ENCODE data around the gene DNAH14.
"Not testable (repeated sequence)": the region's sequence is repeated elsewhere in the genome, so short reads cannot be mapped to it uniquely, and the experiment has no call there.

The DNAH14 gene

DNA sequence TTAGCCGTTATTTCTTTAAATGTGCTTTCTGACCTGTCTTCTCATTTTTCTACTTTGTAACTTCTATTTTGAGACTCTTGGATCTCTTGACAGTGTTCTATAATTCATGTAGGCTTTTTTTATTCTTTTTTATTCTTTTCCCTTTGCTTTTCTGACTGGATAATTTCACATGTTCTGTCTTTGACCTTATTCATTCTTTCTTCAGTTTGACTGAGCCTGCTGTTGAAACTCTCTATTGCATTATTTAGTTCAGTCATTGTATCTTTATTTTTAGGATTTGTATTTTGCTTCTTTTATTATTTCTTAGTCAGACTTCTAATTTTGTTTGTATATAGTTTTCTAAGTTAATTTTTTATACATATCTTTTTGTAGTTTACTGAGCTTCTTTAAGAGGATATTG lies 66.1 kb downstream of the DNAH14 start:
- no peak for DNase-seq (ENCODE audit: low read depth, low spot score)

DNA sequence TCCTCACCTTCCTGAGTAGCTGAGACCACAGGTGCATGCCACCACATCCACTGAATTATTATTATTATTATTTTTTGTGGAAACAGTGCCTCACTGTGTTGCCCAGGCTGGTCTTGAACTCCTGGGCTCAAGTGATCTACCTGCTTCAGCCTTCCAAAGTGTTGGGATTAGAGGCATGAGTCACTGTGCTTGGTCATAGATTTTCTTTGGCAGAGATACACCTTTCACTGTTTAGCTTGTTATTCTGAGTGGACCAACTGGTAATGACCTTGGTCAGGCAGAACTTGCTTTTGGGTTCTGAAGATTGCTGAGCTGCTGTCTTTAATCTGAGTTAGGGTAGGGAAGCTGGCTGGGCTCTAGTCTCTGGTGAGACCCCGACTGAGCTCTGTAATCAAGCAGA lies 66.8 kb downstream of the DNAH14 start:
- no peak for DNase-seq (ENCODE audit: low read depth, low spot score)

DNA sequence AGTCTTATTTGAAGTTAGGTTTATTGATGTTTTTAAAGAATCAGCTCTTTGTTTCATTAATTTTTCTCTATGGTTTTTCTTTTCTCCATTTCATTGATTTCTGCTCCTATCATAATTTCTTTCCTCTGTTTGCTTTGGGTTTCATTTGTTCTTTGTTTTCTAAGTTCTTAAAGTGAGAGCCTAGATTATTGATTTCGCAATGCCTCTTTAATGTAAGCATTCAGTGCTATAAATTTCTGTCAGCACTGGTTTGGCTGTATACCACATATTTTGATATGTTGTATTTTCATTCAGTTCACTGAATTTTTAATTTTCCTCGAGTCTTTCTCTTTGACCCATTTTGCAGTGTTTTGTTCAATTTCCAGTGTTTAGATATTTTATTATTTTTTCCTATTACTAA lies 68.7 kb downstream of the DNAH14 start:
- DNase-seq (ENCODE audit: low read depth, low spot score), result no peak

DNA sequence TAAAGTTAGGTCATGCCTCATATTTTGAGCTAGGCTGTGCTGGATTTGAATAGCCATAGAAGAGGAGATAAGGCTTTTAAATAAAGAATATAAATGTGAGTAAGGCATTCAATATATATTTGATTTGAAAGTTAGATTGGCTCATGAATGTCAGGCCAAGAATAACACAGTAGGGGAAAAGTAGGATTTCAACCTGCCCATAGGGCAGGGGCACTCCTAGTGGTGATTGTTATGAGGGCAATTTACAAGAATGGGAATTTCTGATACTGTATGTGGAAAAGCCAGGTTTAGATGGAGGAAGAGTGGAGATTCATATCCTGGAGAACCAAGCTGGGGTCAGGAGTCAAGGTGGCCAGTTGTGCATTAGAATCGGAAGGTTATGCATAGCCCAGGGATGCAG lies 74.9 kb downstream of the DNAH14 start:
- no peak for DNase-seq (ENCODE audit: low read depth, low spot score)

DNA sequence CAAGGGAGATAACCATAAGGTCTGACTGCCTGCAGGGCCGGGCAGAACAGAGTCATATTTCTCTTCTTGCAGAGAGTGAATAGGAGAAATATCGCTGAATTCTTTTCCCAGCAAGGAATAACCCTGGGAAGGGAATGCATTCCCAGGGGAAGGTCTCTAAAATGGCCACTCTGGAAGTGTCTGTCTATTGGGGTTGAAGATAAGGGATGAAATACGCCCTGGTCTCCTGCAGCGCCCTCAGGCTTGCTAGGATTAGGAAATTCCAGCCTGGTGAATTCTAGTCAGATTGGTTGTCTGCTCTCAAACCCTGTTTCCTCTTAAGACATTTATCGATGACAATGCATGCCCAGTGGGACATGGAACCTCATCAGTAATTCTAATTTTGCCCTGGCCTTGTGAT lies 76.9 kb downstream of the DNAH14 start:
- DNase-seq (ENCODE audit: low read depth, low spot score), result not testable (repeated sequence)

DNA sequence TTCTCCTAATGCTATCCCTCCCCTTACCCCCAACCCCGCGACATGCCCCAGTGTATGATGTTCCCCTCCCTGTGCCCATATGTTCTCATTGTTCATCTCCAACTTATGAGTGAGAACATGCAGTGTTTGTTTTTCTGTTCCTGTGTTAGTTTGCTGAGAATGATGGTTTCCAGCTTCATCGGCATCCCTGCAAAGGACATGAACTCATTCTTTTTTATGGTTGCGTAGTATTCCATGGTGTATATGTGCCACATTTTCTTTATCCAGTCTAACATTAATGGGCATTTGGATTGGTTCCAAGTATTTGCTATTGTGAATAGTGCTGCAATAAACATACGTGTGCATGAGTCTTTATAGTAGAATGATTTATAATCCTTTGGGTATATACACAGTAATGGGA lies 78.6 kb downstream of the DNAH14 start:
- not testable (repeated sequence) for DNase-seq (ENCODE audit: low read depth, low spot score)

DNA sequence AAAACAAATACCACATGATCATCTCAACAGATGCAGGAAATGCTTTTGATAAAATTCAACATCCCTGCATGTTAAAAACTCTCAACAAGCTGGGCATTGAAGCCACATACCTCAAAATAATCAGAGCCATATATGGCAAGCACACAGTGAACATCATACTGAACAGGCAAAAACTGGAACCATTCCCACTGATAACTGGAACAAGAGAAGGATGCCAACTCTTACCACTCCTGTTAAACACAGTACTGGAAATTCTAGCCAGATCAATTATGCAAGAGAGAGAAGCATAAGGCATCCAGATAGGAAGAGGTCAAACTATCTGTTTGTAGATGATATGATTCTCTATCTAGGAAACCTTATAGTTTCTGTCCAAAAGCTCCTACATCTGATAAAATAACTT lies 91.6 kb downstream of the DNAH14 start:
- DNase-seq (ENCODE audit: low read depth, low spot score), result no peak

DNA sequence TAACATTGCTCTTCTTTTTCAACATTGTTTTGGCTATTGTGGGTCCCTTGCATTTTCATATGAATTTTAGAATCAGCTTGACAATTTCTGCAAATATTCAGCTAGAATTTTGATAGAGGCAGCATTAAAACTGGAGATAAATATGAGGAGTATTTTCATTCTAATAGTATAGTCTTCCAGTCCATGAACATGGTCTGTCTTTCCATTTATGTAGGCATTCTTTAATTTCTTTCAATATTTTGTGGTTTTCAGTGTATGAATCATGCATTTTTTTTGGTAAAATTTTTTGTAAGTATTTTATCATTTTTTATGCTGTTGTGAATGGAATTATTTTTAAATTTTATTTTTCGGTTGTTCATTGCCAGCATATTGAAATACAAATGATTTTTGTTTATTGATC lies 97.2 kb downstream of the DNAH14 start:
- no peak for DNase-seq (ENCODE audit: low read depth, low spot score)

DNA sequence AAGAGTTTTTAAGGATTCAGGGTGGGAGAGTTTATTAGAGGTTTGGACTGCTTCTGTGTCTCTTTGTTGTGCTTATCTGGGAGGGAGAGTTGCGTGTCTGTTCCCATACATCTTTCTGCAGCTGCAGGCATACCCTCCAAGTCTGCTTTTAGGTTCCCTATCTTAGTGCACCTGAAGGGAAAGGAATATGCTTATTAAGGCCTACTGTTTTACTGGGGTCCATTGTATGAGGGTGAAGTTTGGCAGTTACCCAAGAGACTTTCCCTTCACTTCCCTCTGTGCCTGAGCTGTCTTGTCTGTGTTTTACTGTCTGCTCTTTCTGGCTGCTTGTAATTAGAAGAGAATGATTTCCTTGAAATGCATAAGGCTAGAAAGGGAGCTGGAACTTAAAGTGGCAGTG lies 107.0 kb downstream of the DNAH14 start:
- DNase-seq (ENCODE audit: low read depth, low spot score), result not testable (repeated sequence)

DNA sequence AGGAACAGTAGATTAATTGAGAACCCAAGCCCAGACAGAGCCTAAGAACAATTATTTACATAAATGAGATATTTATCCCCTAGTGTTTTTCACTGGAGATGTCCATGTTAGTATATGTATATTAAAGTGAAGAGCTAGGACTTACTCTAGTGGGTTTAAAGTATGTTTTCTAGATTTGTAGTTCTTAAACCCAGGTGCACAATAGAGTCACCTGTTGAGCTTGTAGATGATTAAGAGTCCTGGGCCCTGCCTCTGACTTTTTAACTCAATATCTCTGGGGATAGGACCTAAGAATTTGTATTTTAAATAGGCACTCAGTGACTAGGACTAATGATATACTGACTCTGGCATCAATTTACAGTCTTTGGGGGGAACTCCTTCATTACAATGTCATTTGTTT lies 112.8 kb downstream of the DNAH14 start:
- no peak for DNase-seq (ENCODE audit: low read depth, low spot score)

DNA sequence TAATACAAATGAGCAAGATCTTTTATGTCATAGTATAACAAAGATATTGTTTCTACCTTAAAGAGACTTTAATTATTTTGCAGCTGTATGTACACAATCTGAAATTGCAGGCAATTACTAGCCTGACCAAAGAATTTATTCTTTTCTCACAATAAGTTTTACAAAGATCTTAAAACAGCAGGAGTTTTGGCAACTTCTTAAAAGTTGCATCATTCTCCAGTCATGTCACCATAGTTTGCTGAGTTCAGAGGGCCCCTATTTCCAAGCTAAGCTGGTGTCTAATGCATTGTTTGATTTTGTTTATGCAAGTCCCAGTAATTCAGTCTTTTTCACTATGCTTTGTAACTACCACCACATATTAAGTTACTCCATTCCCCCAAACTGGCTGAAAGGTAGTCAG lies 114.8 kb downstream of the DNAH14 start:
- DNase-seq (ENCODE audit: low read depth, low spot score), result no peak

DNA sequence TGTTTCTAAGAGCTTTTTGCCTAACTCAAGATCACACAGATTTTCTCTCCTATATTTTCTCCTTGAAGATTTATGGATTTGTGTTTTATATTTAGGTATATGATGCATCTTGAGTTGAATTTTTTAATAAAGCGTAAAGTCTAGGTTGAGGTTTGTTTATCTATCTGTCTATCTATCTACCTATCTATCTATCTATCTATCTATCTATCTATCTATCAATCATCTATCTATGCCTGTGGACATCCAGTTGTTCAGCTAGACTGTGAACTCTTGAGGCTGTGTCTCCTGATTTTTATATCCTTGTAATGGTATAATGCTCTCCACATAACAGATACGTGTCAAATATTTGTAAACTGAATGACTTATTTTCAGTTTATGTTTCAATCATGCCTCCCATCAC lies 120.1 kb downstream of the DNAH14 start:
- no peak for DNase-seq (ENCODE audit: low read depth, low spot score)

DNA sequence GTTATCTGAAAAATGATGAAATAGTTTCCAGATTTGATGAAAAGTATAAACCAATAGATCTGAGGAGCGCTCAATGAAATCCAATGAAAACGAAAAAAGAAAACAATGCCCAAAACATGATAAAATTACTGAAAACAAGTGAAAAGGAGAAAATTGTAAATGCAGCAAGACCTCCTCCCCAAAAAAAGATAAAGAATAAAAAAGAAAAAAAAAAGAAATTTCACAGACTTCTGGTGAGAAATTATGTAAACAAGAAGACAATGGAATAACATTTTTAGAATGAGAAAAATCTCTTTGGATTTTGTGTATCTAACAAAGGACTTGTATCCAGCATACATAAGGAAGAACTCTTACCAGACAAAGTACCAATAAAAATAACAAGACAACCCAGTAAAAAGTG lies 134.2 kb downstream of the DNAH14 start:
- no peak for DNase-seq (ENCODE audit: low read depth, low spot score)

DNA sequence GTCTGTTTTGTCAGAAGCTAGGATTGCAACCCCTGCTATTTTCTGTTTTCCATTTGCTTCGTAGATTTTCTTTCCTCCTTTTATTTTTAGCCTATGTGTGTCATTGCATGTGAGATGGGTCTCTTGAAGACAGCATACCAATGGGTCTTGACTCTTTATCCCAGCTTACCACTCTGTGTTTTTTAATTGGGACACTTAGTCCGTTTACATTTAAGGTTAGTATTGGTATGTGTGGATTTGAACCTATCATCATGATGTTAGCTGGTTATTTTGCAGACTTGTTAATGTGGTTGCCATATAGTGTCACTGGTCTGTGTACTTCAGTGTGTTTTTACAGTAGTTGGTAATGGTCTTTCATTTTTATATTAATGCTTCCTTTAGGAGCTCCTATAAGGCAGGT lies 141.5 kb downstream of the DNAH14 start:
- no peak for DNase-seq (ENCODE audit: low read depth, low spot score)

DNA sequence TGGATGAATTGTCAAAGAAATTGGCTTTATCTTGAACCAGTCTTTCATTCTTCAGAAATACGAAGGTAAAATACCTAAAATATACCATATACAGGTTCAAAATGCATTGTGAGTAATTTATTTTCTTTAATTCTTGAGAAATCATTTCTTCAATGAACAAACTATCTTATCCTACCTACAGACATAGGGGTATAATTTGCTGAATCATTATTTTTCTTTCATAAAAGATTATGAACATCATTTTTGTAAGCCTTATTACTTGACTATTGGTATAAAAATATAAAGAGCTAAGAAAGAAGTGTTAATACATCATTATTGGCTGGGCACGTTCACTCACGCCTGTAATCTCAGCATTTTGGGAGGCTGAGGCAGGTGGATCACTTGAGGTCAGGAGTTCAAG lies 167.7 kb downstream of the DNAH14 start:
- DNase-seq (ENCODE audit: low read depth, low spot score), result no peak

DNA sequence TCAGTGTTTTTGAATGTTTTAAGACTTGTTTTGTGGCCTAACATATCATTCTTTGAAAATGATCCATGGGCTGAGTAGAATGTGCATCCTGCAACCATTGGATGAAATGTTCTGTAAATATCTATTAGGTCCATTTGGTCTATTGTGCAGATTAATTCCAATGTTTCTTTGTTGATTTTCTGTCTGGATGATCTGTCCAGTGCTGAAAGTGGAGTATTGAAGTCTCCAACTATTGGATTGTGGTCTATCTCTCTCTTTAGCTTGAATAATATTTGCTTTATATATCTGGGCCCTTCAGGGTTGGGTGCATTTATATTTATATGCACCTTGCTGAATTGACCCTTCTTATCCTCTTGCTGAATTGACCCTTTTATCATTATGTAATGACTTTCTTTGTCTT lies 181.5 kb downstream of the DNAH14 start:
- no peak for DNase-seq (ENCODE audit: low read depth, low spot score)

DNA sequence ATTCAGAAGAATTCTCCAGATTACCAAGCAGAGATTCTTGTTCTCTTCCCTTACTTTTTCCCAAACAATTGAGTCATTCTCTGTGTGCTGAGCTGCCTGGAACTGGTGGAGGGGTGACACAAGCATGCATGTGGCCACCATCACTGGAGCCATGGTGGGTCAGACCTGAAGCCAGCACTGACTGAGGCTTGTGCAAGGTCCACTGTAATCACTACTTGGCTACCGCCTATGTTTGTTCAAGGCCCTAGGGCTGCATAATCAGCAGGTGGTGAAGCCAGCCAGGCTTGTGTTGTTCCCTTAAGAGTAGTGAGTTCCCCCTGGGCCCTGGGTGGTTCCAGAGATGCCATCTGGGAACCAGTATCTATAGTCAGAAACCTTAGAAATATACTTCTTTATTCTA lies 183.8 kb downstream of the DNAH14 start:
- DNase-seq (ENCODE audit: low read depth, low spot score), result no peak

DNA sequence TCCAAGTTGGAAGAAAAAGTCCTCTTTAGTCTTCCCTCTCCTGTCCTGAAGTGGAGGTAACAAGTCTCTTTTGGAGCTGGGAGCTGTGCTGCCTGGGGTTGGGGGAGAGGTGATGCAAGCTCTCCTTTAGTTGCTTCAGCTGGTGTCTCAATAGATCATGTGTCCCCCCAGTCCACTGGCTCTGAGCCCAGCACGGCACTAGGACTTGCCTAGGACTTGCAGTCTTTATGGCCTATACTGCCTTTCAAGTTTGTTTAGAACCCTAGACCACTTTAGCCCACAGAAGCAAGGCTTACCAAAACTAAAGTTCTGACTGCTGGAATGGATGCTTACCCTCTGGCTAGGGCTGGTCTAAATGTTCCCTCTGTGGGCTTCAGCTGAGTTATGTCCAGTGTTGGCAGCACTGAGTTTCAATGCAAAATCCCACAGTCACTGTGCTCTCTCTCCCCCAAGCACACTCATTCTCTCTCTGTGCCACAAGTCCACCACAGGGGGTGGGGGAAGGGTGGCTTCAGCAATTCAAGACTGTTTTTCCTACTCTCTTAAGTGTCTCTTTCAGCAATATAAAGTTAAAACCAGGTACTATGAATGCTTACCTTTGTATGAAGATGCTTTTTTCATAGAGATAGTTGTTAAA lies 185.0 kb downstream of the DNAH14 start:
- DNase-seq (ENCODE audit: low read depth, low spot score), result no peak

DNA sequence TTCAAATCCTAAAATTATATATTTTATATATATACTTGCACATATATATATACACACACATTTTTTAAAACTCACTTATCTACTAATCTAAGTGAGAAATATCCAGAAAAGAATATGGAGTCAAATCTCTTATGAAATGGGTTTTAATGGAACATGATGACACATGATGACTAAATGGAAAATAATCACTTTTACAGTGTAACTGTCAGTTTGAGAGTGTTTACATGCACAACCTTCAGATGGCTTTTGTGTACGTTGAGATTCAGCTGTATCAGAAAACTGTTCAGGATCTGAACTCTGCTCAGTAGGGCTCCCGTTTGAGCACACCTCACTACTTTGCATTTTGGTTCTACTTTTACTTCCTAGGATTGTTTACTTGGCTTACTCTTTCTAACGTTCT lies 189.8 kb downstream of the DNAH14 start:
- DNase-seq (ENCODE audit: low read depth, low spot score), result no peak

DNA sequence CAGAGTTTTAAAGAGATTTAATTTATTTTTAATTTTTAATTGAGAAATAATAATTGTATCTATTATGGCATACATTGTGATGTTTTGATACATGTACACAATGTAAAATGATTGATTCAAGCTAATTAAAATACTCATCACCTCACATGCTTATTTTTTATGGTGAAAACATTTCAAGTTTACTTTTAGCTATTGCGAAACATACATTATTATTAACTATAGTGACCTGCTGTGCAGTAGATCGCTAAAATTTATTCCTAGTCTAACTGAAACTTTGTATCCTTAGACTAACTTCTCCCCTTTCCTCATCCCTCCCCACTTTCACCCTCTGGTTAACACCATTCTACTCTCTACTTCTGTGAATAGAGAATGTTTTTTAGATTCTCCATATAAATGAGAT lies 191.6 kb downstream of the DNAH14 start:
- no peak for DNase-seq (ENCODE audit: low read depth, low spot score)

DNA sequence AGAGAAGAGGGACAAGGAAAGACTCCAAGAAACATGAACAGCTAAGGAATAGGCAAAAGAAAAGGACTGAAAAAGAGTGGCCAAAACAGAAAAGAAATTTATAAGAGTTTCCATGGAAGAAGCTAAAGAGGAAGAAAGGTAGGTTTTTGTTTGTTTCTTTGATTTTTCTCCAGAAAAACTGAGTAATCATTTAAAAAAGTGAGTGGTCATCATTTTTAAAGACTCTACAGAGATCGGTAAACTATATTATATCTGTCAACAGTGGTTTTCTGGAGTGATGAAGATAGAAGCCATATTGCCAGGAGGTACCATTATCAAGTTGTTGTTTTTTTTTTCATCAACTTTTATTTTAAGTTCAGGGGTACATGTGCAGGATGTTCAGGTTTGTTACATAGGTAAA lies 202.4 kb downstream of the DNAH14 start:
- no peak for DNase-seq (ENCODE audit: low read depth, low spot score)

DNA sequence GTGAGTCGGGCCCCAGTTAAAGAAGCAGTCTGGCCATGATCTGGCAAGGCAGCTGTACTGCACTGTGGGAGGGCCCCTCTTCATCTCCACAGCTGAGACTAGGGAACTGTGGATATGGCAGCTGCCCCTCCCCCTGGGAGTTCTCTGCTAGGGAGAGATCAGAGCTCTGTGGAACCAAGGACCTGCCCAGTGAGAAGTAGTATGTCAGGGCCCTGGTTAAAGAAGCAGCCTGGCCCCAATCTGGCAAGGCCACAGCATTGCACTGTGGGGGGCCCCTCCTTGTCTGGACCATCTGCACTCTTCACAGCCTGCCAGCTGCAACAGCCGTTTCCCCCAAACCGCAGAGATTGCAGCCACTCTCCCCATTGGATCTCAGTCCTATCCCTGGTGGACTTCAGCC lies 208.5 kb downstream of the DNAH14 start:
- no peak for DNase-seq (ENCODE audit: low read depth, low spot score)

DNA sequence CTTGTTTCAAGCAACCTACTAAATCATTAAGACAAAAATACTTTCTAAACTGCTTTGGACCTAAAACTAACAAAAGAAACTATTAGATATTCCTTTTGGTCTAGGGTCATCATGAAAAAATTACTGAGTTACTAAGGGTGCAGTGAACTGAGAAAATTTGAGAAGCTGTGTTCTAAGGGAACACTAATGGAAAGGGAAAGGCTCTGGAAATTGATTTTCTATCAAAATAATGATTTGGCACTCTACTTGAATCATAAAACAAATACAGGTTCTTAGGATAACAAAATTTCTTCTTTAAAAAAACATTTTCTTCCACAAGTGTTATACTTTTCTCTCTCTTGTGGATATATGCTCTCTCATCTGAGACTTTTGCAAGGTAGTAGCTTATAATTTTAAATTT lies 213.5 kb downstream of the DNAH14 start:
- no peak for DNase-seq (ENCODE audit: low read depth, low spot score)

DNA sequence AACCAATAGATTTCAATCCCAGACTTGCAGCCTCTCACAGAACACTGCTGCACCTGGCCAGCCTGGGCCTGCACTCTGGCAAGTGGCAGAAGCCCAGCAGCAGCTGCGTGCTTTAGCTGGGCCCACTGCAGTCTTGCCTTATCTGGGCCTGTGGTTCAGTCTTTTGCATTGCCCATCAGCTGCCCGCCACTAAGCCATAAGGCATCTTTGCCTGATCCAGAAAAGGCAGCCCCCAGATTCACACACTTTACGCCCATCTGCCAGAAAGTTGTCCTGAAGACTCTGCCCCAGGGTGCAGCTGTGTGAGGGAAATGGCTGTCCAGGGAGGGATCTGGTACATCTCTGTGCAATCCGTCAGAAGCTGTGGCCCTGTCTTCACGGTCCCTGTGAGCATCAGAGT lies 217.0 kb downstream of the DNAH14 start:
- DNase-seq (ENCODE audit: low read depth, low spot score), result no peak
